ENCODE data around the gene LCLAT1. TPM values are rescaled to one million over a fixed set of nuclear protein-coding genes. Genes with fewer than 3 reads are reported as not detected.
A peak's percentile ranks its signal among the peaks of the same experiment; 100 is the strongest.
"Not testable (repeated sequence)": the region's sequence is repeated elsewhere in the genome, so short reads cannot be mapped to it uniquely, and the experiment has no call there.

The LCLAT1 gene
- total and polyA plus RNA-seq, 4 donors = 10.3 to 21.1 (median 11.9) TPM

DNA sequence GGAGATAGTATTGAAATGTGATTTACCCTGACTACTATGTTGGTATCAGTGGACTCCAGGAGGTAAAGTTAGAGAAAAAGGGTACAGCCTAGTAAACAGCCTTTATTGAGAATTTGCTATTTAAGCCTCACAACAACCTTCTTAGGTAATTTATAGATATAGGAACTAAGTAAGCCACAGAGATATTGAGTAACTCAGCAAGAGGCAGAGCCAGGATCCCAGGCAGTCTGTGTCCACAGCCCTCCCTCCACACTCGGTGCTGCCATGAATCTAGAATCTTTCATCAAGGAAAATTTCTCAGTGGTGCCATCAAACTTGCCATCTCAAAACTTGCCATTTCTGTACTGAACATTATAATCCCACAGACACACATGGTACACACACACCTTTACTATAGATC, 189.3 kb downstream of the LCLAT1 start:
- WGBS (ENCODE audit: insufficient coverage) = 75% methylated on average over 1 of the region's 1 CpG
- Histone ChIP-seq H3K9me3 (ENCODE audit: control insufficient read depth, insufficient read depth, low read length) (no peaks in the 10 kb centered on the region), H3K4me3 (ENCODE audit: low read depth, low read length) (no peak overlapping the region), H3K4me1 (ENCODE audit: control insufficient read depth, insufficient read depth, low read length) (no peaks in the 10 kb centered on the region), H3K36me3 (ENCODE audit: control insufficient read depth, insufficient read depth, low read length) (no peaks in the 10 kb centered on the region), H3K27me3 (ENCODE audit: control insufficient read depth, insufficient read depth, low read length) (no peaks in the 10 kb centered on the region), H3K27ac (ENCODE audit: low read depth, low read length) (no peak overlapping the region)
- no peak for DNase-seq (ENCODE audit: low read depth in 4 of 6, low spot score in 6 of 6)

DNA sequence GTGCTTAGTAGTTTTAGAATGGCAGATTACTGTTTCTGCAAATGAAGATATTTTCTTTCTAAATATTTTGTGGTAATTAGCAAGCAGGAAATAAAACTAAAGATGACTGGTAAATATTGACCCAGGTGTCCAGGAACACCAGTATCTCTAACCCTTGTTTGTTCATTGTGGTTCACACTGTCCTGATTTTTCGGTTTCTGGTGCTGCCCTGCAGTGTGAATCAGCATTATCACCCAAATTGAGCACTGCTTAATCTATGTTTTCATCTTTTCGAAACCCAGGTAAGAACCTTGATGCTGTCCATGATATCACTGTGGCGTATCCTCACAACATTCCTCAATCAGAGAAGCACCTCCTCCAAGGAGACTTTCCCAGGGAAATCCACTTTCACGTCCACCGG, 192.8 kb downstream of the LCLAT1 start:
- Histone ChIP-seq H3K9me3 (ENCODE audit: control insufficient read depth, insufficient read depth, low read length) (no peaks in the 10 kb centered on the region), H3K4me1 (ENCODE audit: control insufficient read depth, insufficient read depth, low read length) (no peaks in the 10 kb centered on the region), H3K27me3 (ENCODE audit: control insufficient read depth, insufficient read depth, low read length) (no peaks in the 10 kb centered on the region), H3K4me3 (ENCODE audit: low read depth, low read length) (no peak overlapping the region), H3K27ac (ENCODE audit: low read depth, low read length) (no peak overlapping the region), H3K36me3 (ENCODE audit: control insufficient read depth, insufficient read depth, low read length) (no peaks in the 10 kb centered on the region)
- 100% methylated on average over 2 of the region's 5 CpGs for WGBS (ENCODE audit: insufficient coverage)
- DNase-seq (ENCODE audit: low read depth in 4 of 6, low spot score in 6 of 6) = no peak

DNA sequence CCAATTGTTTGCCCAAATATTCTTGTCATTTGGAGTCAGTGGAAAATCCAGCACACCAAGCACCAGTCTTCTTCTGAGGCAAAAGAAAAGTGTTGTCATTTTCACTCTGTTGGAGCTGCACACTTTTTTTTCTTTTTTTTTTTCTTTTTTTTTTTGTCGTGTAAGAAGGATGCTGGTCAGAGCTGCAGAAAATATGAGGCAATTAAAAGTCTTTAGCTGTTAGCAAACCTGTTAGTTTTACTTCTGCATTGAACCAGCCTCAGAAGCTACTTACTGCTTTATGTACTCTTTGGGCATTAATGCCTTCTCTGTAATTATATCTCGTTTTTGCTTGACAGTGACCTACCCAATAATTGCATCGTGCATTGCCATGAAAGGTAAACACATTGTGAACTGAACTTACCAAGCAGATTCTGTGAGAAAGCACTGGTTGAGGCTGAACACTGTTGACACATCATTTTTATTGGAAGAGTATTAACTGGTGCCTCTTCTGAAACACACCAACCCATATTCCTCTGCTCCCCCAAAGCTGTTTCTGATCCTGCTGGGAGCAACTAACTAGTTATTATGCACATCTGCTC, 194.8 kb downstream of the LCLAT1 start:
- no peaks in the 10 kb centered on the region for H3K9me3 ChIP-seq (ENCODE audit: control insufficient read depth, insufficient read depth, low read length)
- no peaks in the 10 kb centered on the region for H3K27me3 ChIP-seq (ENCODE audit: control insufficient read depth, insufficient read depth, low read length)
- H3K4me3 ChIP-seq (ENCODE audit: low read depth, low read length) = no peak overlapping the region
- DNase-seq (ENCODE audit: low read depth in 4 of 6, low spot score in 6 of 6) = peak in 1 of 6 donors; percentile 63
- no peak overlapping the region for H3K27ac ChIP-seq (ENCODE audit: low read depth, low read length)
- H3K4me1 ChIP-seq (ENCODE audit: control insufficient read depth, insufficient read depth, low read length) = no peaks in the 10 kb centered on the region
- 67% methylated on average over 1 of the region's 3 CpGs for WGBS (ENCODE audit: insufficient coverage)
- no peaks in the 10 kb centered on the region for H3K36me3 ChIP-seq (ENCODE audit: control insufficient read depth, insufficient read depth, low read length)

DNA sequence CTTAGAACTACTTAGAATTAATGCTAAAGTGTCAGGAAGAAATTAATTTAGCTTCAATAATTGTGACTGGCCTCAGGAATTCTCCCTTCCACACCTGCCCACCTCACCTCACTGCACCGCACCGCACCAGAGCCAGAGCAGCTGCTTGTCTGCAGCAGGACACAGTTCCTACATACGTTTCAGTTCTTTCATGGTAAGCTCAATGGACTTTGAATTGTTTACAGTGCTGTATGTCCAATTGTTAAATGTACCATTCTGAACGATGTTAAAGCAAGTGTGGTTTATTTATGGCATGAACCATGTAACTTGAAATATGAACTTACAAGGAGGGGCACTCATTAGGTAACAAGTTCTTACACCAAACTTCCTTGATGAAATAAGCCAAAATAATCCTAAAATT, 196.0 kb downstream of the LCLAT1 start:
- not testable (repeated sequence) for H3K36me3 ChIP-seq (ENCODE audit: control insufficient read depth, insufficient read depth, low read length); H3K27me3 ChIP-seq (ENCODE audit: control insufficient read depth, insufficient read depth, low read length); DNase-seq (ENCODE audit: low read depth in 4 of 6, low spot score in 6 of 6); H3K27ac ChIP-seq (ENCODE audit: low read depth, low read length); H3K9me3 ChIP-seq (ENCODE audit: control insufficient read depth, insufficient read depth, low read length); H3K4me1 ChIP-seq (ENCODE audit: control insufficient read depth, insufficient read depth, low read length); H3K4me3 ChIP-seq (ENCODE audit: low read depth, low read length)
- WGBS (ENCODE audit: insufficient coverage) = no CpG with 5 or more reads among the region's 4 CpGs

DNA sequence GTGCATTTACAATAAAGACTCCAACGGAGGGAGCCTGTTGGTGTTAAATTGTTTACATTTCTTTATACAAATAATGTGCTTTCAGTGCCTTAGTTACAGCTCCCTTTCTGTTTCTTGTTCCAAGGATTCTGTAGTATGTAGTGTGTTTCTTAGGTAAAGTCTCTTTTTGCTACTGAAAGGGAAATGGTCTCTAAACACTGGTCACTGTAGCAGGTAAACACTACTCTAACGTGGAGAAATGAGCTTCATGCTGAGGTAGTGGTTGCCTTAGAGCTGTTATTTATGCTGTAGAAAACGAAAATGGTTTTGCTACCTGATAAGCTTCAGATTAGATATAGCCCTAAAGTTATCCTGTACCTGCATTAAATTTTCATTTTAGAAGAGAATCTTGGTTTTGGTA, 196.6 kb downstream of the LCLAT1 start:
- H3K4me1 ChIP-seq (ENCODE audit: control insufficient read depth, insufficient read depth, low read length) = no peaks in the 10 kb centered on the region
- H3K36me3 ChIP-seq (ENCODE audit: control insufficient read depth, insufficient read depth, low read length) = no peaks in the 10 kb centered on the region
- DNase-seq (ENCODE audit: low read depth in 4 of 6, low spot score in 6 of 6) = peak in 1 of 6 donors; percentile 27
- no peaks in the 10 kb centered on the region for H3K27me3 ChIP-seq (ENCODE audit: control insufficient read depth, insufficient read depth, low read length)
- no peaks in the 10 kb centered on the region for H3K9me3 ChIP-seq (ENCODE audit: control insufficient read depth, insufficient read depth, low read length)
- 20% methylated on average over 1 of the region's 3 CpGs for WGBS (ENCODE audit: insufficient coverage)
- no peak overlapping the region for H3K4me3 ChIP-seq (ENCODE audit: low read depth, low read length)
- no peak overlapping the region for H3K27ac ChIP-seq (ENCODE audit: low read depth, low read length)

DNA sequence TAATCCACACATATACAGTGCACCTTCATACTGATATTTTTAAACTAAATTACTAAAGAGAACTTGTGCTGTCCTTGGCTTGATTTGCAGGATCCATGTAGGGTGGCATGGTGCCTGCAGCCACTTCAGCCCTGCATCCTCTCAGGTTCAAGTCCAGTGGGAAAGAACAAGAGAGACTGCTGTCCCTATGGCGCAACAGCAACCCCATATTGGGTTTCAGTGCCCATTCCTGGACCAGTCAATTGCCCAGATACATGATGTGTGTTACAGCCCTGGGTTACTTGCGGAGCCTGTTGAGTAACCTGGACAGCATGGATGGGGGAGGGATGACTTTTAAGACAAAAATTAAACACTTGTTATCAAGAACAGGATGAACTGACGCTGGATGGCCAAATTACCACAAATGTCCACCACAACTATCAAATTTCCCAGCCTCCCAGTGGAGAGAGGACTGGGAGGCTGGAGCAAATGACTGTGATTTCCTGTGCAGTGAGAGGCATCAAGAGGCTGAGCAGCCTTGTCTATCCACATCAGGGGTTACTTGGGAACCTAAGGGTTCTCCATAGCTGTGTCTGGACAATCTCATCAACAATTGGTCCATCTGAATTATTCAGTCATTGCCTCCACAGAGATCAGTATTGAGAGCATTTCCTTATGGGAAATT, 198.2 kb downstream of the LCLAT1 start:
- no CpG with 5 or more reads among the region's 3 CpGs for WGBS (ENCODE audit: insufficient coverage)
- Histone ChIP-seq H3K27me3 (ENCODE audit: control insufficient read depth, insufficient read depth, low read length) (no peaks in the 10 kb centered on the region), H3K9me3 (ENCODE audit: control insufficient read depth, insufficient read depth, low read length) (no peaks in the 10 kb centered on the region), H3K4me1 (ENCODE audit: control insufficient read depth, insufficient read depth, low read length) (no peaks in the 10 kb centered on the region), H3K27ac (ENCODE audit: low read depth, low read length) (no peak overlapping the region), H3K4me3 (ENCODE audit: low read depth, low read length) (no peak overlapping the region), H3K36me3 (ENCODE audit: control insufficient read depth, insufficient read depth, low read length) (no peaks in the 10 kb centered on the region)
- DNase-seq (ENCODE audit: low read depth in 4 of 6, low spot score in 6 of 6) = no peak

DNA sequence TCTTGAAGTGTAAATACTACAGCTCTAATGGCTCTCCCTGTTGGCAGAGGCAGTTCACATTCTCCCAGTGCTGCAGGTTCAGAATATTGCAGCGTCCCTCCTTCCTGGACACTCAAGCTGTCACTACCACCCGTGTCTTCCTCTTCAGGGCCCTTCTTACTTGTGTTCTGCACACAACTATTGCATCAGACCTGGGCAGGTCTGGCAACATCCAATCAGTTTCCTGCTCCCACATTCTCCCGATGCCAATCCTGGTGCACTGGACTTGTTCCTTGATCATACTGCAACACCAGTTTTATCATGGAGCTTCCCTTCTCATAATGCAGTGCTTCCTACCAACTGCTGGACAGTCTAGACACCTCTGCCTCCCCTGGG, 198.7 kb downstream of the LCLAT1 start:
- WGBS (ENCODE audit: insufficient coverage) = 100% methylated on average over 3 of the region's 3 CpGs
- no peak for DNase-seq (ENCODE audit: low read depth in 4 of 6, low spot score in 6 of 6)
- H3K36me3 ChIP-seq (ENCODE audit: control insufficient read depth, insufficient read depth, low read length) = no peaks in the 10 kb centered on the region
- H3K27ac ChIP-seq (ENCODE audit: low read depth, low read length) = no peak overlapping the region
- H3K4me1 ChIP-seq (ENCODE audit: control insufficient read depth, insufficient read depth, low read length) = no peaks in the 10 kb centered on the region
- no peaks in the 10 kb centered on the region for H3K9me3 ChIP-seq (ENCODE audit: control insufficient read depth, insufficient read depth, low read length)
- H3K4me3 ChIP-seq (ENCODE audit: low read depth, low read length) = no peak overlapping the region
- H3K27me3 ChIP-seq (ENCODE audit: control insufficient read depth, insufficient read depth, low read length) = no peaks in the 10 kb centered on the region

DNA sequence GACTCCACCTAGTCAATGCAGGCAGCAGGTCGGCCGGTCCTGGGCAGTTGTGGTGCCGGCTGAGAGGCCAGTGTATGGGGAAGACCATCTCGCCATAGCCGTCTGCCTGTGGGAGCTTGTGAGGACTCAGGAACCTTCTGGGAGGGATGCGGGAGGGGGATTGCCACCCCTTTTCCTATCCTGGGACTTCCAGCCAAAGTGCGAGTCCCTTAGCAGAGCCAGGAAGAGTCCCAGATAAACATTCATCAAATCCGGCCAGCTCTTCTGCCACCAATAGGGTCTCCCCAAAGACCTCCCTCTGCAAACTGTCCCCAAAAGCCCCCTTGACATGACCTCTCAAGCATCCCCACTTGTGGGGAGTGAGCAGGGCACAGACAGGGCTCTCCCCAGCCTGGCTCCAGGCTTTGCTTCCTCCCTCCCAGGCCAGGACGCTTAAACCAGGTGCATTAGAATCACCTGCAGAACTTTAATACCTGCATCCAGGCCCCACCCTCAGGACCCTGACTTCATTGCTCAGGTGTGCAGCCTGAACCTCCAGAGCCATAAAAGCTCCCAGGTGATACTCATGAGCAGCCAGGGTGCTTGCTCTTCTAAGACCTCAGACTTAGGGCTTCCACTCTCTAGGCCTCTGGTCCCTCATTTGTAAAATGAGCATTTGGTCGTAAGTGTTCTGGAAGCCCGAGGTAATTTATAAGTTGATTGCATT, 200.9 kb downstream of the LCLAT1 start:
- H3K9me3 ChIP-seq (ENCODE audit: control insufficient read depth, insufficient read depth, low read length) = no peaks in the 10 kb centered on the region
- no peaks in the 10 kb centered on the region for H3K36me3 ChIP-seq (ENCODE audit: control insufficient read depth, insufficient read depth, low read length)
- WGBS (ENCODE audit: insufficient coverage) = 93% methylated on average over 6 of the region's 11 CpGs
- no peaks in the 10 kb centered on the region for H3K27me3 ChIP-seq (ENCODE audit: control insufficient read depth, insufficient read depth, low read length)
- no peak overlapping the region for H3K4me3 ChIP-seq (ENCODE audit: low read depth, low read length)
- H3K27ac ChIP-seq (ENCODE audit: low read depth, low read length) = no peak overlapping the region
- DNase-seq (ENCODE audit: low read depth in 4 of 6, low spot score in 6 of 6) = no peak
- H3K4me1 ChIP-seq (ENCODE audit: control insufficient read depth, insufficient read depth, low read length) = no peaks in the 10 kb centered on the region

DNA sequence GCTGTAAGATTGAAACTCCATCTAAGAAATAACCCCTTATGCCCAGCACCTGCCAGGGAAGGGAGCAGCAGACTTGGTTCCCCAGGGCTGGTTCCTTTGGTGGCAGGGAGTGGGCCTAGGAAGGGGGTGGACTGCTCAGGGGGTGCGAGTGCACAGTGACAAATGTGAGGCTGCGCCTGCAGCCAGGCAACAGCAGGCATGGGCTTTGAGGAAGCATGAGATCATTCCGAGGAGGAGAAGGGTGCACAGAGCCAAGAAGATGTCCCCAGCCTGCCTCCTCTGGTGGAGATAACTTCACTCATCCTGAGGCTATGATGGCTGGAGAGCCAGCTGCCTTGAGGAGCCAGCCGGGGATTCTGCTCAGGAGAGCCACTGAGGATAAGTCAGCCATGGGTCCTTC, 202.2 kb downstream of the LCLAT1 start:
- peak in 1 of 6 donors; percentile 21 for DNase-seq (ENCODE audit: low read depth in 4 of 6, low spot score in 6 of 6)
- Histone ChIP-seq H3K9me3 (ENCODE audit: control insufficient read depth, insufficient read depth, low read length) (no peaks in the 10 kb centered on the region), H3K27ac (ENCODE audit: low read depth, low read length) (no peak overlapping the region), H3K4me1 (ENCODE audit: control insufficient read depth, insufficient read depth, low read length) (no peaks in the 10 kb centered on the region), H3K4me3 (ENCODE audit: low read depth, low read length) (no peak overlapping the region), H3K27me3 (ENCODE audit: control insufficient read depth, insufficient read depth, low read length) (no peaks in the 10 kb centered on the region), H3K36me3 (ENCODE audit: control insufficient read depth, insufficient read depth, low read length) (no peaks in the 10 kb centered on the region)
- 33% methylated on average over 3 of the region's 4 CpGs for WGBS (ENCODE audit: insufficient coverage)

DNA sequence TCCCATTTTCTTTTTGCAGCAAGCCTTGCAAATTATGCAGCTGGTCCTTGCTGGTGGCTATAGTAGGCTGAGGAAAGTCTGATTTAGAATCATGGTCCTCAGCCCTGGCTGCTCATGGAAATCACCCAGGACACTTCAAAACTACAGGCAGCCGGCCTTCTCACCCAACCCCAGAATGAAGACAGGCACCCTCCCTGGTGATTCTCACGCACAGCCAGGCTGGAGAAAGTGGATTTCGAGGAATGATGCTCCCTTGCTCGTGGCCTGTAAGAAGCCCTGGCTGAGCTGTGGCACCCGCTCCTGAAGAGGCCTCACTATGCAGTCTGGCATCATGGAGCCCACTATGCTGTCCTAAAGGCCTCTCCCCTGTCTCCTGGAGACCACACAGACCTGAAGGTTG, 202.8 kb downstream of the LCLAT1 start:
- H3K27ac ChIP-seq (ENCODE audit: low read depth, low read length) = no peak overlapping the region
- no peaks in the 10 kb centered on the region for H3K4me1 ChIP-seq (ENCODE audit: control insufficient read depth, insufficient read depth, low read length)
- no peak overlapping the region for H3K4me3 ChIP-seq (ENCODE audit: low read depth, low read length)
- DNase-seq (ENCODE audit: low read depth in 4 of 6, low spot score in 6 of 6) = no peak
- no peaks in the 10 kb centered on the region for H3K9me3 ChIP-seq (ENCODE audit: control insufficient read depth, insufficient read depth, low read length)
- no peaks in the 10 kb centered on the region for H3K27me3 ChIP-seq (ENCODE audit: control insufficient read depth, insufficient read depth, low read length)
- WGBS (ENCODE audit: insufficient coverage) = 80% methylated on average over 5 of the region's 5 CpGs
- H3K36me3 ChIP-seq (ENCODE audit: control insufficient read depth, insufficient read depth, low read length) = no peaks in the 10 kb centered on the region

Measured in spinal cord (tissue), 10 donors.